Head of caudate nucleus (tissue), 42 donors: ENCODE results near the gene FTO.

Experiments
- DNase-seq, 42 donors: peaks; one replicate each; pipeline versions ENCODE4 v3.0.0 to v3.0.0-alpha.2; 2020 to 2021; ENCODE audit warnings: mixed read lengths in 7 of 42
- intact Hi-C: fragments of 100-400 bp; cut with DNase I; formaldehyde crosslinking; loops from one replicate; pipeline ENCODE4 v1.15.0; 2022

The FTO gene

DNA sequence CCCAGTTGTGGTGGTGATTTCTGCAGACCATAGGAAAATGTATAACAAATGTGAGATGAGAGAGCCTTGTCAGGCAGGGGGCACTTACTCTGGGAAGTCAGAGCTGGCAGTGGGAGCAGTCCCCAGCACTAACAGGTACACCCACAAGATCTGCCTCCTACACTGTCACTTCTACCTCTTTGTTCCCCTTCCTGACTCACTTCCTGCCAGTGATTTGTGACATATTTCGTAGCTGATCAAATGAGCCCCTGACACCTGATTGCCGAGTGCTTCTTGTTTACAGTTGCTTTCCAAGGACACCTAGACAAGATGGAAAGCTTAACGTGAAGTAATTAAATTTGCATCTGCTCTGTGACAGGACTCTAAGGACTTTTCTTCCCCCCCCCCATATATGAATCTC, 40.5 kb downstream of the FTO start:
- intact Hi-C loops: no loop called here
- peak in 34 of 42 donors; percentile 16 to 85 (median 50) for DNase-seq

DNA sequence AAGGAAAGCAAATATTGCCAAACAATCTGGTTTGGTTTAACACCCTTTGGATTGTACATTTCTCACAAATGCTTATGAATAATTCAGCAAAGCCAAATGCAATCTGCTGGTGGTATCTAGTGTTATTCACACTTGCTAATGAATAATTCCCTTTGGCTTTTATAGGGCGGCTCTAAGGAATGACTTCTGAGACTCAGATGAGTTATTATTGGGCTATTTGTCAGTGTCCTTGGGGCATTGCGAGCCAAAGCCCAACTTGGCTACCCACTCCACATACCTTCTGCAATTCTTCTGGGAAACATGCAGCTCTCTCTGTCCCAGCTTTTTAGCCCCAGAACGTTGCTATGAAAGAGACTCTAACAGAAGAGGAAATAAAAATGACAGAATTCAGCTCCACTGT, 41.1 kb downstream of the FTO start:
- peak in 1 of 42 donors; percentile 13 for DNase-seq
- intact Hi-C loops: no loop called here

DNA sequence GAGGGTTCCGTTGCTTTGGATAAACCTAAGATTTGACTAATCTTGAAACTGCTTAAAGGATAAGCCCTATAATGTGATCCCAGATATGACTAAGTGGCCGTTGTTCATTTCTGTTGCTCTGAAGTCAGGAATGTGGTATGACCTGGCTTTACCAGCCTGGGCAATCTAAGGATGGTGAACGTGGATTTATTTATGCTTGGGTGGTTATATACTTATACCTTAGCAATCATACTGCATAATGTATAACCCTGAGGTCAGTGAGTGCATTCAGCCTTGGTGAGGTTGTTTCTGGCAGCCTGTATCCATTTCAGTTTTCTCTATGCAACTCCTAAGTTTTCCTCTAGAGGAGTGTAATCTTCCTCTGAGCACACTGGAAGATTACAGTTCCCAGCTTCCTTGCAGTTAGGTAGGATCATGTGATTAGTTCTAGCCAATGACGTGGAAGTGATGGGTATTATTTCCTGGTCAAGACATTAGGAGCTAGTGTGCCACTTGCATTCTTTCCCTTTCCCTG, 41.9 kb downstream of the FTO start:
- no peak for DNase-seq
- intact Hi-C loops: no loop called here

GRCh38 chr16:53752560-53752959, 48.6 kb downstream of the FTO start:
- DNase-seq: no peak
- intact Hi-C loops: no loop called here

DNA sequence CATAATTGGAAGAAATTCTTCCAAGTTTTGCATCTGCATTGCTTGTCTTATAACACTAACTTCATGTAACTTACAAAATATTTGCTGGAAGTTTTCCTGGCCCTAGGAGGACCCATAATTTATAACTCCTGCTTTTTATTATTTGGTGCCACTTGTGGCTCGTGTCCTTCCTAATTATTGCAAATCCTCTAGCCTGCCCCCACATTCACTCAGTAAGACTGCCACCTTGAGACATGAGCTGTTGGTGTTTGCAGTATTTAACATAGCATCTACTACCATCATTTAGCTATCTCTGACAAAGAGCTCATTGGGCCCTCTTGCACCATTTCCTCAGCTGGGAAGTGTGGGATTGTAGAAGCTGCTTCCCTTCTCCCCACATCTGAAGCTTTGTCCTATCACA, 49.5 kb downstream of the FTO start:
- intact Hi-C loops: no loop called here
- no peak for DNase-seq

GRCh38 chr16:53755026-53755910, 51.3 kb downstream of the FTO start:
- intact Hi-C loops: no loop called here
- no peak for DNase-seq

DNA sequence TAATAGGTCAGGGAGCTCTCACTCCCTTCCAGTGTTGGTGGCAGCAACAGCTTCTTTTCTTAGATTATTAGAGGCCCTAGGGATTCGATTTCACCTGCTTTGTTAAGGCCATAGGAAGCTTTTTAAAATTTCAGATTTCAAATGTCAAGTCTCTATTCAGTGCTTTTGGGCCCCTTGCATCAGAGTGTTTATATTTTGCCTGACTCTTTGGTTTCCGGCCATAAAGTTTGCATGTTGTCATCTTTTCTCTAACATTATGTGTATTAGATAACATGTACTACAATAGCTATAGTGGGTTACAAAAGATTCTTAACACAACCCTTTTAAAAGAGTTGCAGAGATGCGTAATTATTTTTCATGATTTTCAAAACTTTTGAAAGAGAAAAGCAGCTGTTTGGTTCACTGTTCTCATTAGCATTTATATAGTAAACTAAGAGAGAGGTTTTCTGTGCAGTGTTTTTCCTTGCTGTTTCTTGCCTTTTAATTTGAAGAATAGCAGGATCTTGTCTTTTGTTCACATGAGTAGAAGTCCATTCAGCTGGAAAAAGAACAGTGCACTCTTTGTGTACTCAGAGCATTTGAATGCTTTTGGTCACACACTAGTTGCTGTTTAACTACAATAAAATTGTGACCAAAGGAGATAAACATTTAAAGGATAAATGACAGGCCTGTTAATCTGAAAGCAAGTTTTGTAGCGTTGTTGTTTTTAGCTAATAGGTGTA, 52.5 kb downstream of the FTO start:
- DNase-seq: peak in 2 of 42 donors; percentile 24 to 61
- intact Hi-C loops: no loop called here

- DNase-seq: no peak
- intact Hi-C loops: no loop called here
These were observed 54.1 kb downstream of the FTO start for GRCh38 chr16:53757971-53758609.

GRCh38 chr16:53761962-53762703, 58.2 kb downstream of the FTO start:
- DNase-seq: no peak
- intact Hi-C loops: no loop called here

- DNase-seq: no peak
- intact Hi-C loops: no loop called here
These were observed 62.5 kb downstream of the FTO start for GRCh38 chr16:53766304-53767016.

GRCh38 chr16:53768167-53768566, 64.2 kb downstream of the FTO start:
- intact Hi-C loops: no loop called here
- DNase-seq: no peak

DNA sequence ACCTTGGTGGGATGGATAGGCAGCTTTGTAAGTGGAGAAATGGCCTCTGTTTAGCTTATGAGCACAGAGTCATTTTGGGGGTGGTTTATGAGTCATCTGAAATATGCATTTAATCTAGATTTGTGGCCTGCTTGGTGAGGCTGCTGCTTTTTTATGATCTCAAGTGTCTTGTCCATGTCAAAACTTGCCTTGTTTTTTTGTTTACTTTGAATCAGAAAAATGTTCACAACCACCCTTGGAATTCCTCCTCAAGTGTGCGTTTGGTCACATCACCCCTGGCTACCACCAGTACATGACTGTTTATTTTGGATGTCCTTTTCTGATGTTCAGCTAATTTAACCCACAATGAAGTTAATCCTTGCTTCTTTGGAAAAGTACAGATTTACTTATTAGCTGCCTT, 64.6 kb downstream of the FTO start:
- intact Hi-C loops: no loop called here
- DNase-seq: no peak

GRCh38 chr16:53769185-53769584, 65.2 kb downstream of the FTO start:
- intact Hi-C loops: no loop called here
- no peak for DNase-seq

- DNase-seq: no peak
- intact Hi-C loops: no loop called here
These were observed 65.8 kb downstream of the FTO start for GRCh38 chr16:53769787-53770186.

DNA sequence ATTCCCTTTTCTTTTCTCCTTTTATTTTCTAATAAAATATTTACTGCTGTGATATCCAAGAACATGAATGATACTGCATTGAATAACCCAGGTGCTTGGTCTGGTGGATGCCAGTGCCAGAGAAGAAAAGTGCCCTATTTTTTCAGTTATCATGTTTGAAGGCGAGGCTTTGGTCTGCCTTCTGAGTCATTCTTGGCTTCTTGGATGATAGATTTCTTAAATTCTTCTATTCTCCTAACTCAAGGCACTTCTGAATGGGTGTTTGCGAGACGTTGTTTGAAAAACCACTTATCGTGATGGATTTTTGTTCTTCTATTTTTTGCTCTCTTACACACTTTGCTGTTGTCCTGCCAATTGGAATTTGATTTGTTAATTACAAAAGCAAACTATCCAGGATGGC, 66.7 kb downstream of the FTO start:
- DNase-seq: no peak
- intact Hi-C loops: no loop called here

GRCh38 chr16:53771655-53772497, 67.9 kb downstream of the FTO start:
- DNase-seq: no peak
- intact Hi-C loops: no loop called here

GRCh38 chr16:53773150-53773846, 69.3 kb downstream of the FTO start:
- intact Hi-C loops: no loop called here
- peak in 26 of 42 donors; percentile 21 to 79 (median 52) for DNase-seq
